OCI-LY7 (cell line): ENCODE measurements around the gene DNMT3A. TPM values are rescaled to one million over a fixed set of nuclear protein-coding genes. Genes with fewer than 3 reads are reported as not detected.

Experiments
- BruUV-seq: library from RNA; stranded (reverse); fragments of 400-500 nt; replicated peaks from 2 replicates; lab custom pipeline; 2021; lab: Mats Ljungman, UMichigan
- CTCF ChIA-PET: fragments of 300-600 bp; sonication (Branson Sonifier 250); formaldehyde crosslinking; loops from one replicate; lab custom pipeline; 2022; ENCODE audit warnings: antibody characterized with exemption; ENCODE audit not compliant: unreplicated experiment; lab: Charles Lee
- POLR2A ChIA-PET: fragments of 300-600 bp; sonication (Branson Sonifier 250); formaldehyde crosslinking; loops from one replicate; lab custom pipeline; 2022; ENCODE audit warnings: antibody characterized with exemption; lab: Charles Lee
- DNase-seq: peaks from one replicate; pipeline ENCODE4 v3.0.0-alpha.2; 2015; ENCODE audit warnings: low spot score
- H2AFZ ChIP-seq: fragments of 200-600 bp; sonication (generic), shearing (Covaris generic); 2 replicates; pipeline ENCODE4 v1.6.1; 2014; ENCODE audit warnings: mild to moderate bottlenecking, antibody characterized with exemption, low read length, moderate library complexity
- H3K27ac ChIP-seq: fragments of 200-600 bp; sonication (generic); 2 replicates; pipeline ENCODE4 v1.5.1; 2014; ENCODE audit warnings: mixed run types, low read depth, mild to moderate bottlenecking, moderate library complexity, low read length, inconsistent platforms; ENCODE audit not compliant: poor library complexity, severe bottlenecking
- H3K36me3 ChIP-seq: fragments of 200-600 bp; sonication (generic); 2 replicates; pipeline ENCODE4 v1.6.1; 2014; ENCODE audit warnings: mild to moderate bottlenecking, antibody characterized with exemption, low read length, moderate library complexity, mixed read lengths; ENCODE audit not compliant: insufficient read depth
- H3K4me1 ChIP-seq: fragments of 200-600 bp; sonication (generic); 2 replicates; pipeline ENCODE4 v1.5.1; 2014; ENCODE audit warnings: mild to moderate bottlenecking, low read length; ENCODE audit not compliant: insufficient read depth, poor library complexity, severe bottlenecking
- H3K4me2 ChIP-seq: fragments of 200-600 bp; sonication (generic); 2 replicates; pipeline ENCODE4 v1.6.1; 2014; ENCODE audit warnings: mild to moderate bottlenecking, low read length
- H3K4me3 ChIP-seq: fragments of 200-600 bp; sonication (generic); 2 replicates; pipeline ENCODE4 v1.5.1; 2014; ENCODE audit warnings: mild to moderate bottlenecking, low read depth, low read length; ENCODE audit not compliant: poor library complexity, severe bottlenecking
- H3K79me2 ChIP-seq: fragments of 200-600 bp; sonication (generic); 2 replicates; pipeline ENCODE4 v1.6.1; 2016; ENCODE audit warnings: low read depth, mild to moderate bottlenecking, low read length, moderate library complexity, mixed read lengths; ENCODE audit not compliant: insufficient read depth
- H3K9me2 ChIP-seq: fragments of 200-600 bp; sonication (generic); 2 replicates; pipeline ENCODE4 v1.6.1; 2016; ENCODE audit warnings: mild to moderate bottlenecking, low read length, mixed read lengths; ENCODE audit not compliant: insufficient read depth
- H3K9me3 ChIP-seq: fragments of 200-600 bp; sonication (generic); 2 replicates; pipeline ENCODE4 v1.6.1; 2014; ENCODE audit warnings: mild to moderate bottlenecking, mixed run types, low read length, mixed read lengths
- H4K20me1 ChIP-seq: fragments of 200-600 bp; sonication (generic); 2 replicates; pipeline ENCODE4 v1.6.1; 2014; ENCODE audit warnings: mild to moderate bottlenecking, antibody characterized with exemption, low read length, moderate library complexity, mixed read lengths; ENCODE audit not compliant: insufficient read depth
- EZH2phosphoT487 ChIP-seq: fragments of 200-600 bp; sonication (generic); IDR thresholded peaks from 2 replicates; pipeline ENCODE4 v1.6.1; 2018; ENCODE audit warnings: low read depth, borderline replicate concordance, mild to moderate bottlenecking, mixed run types, antibody characterized with exemption, low read length, moderate library complexity, mixed read lengths
- intact Hi-C: fragments of 100-400 bp; cut with micrococcal nuclease; formaldehyde crosslinking; loops from one replicate; pipeline ENCODE4 v1.10.0; 2022; ENCODE audit not compliant: unreplicated experiment
- total RNA-seq, 2 experiments: library from RNA; depleted of rRNA in 1 of 2; stranded (reverse); fragments of >200 nt in 1 of 2; shearing (Covaris generic) in 1 of 2; gene quantifications; 2 replicates each; pipeline ENCODE4 v1.2.3, GENCODE V29; 2014 to 2022
- TF ChIP-seq, protein P1 (sequence below): fragments of 200-600 bp; sonication (generic); conservative IDR thresholded peaks from 2 replicates; pipeline ENCODE4 v1.5.1; 2014; ENCODE audit warnings: mild to moderate bottlenecking, antibody characterized with exemption, low read length, moderate library complexity, mixed read lengths

Gene DNMT3A
- total RNA-seq, 2 experiments from 2014 or later: 2.8 to 7.3 TPM

DNA sequence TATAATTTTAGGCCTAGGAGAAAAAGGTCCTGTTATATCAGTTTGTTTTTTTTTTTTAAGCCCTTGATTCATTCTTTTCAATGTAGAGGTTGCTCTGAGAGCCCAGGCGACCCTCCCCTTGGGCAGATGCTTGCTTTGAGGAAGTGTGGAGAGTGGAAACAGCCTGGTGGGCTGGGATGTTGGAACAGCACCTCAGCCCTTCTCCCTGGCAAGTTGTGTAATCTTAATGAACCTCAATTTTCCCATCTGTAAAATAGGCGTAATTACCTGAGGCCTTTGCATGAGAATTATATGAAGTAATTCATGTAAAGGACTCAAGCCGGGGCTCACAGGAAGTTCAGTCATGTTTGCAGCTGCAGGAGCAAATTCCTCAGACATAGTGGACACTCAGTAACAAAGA lies 123.6 kb downstream of the DNMT3A start:
- H3K9me2 ChIP-seq: no peaks in the 10 kb centered on the region
- ChIA-PET POLR2A (interaction anchor here (0.6 kb wide), 1 partner anchor 448 kb away, joined by 4 read pairs; no protein-coding TSS in a partner anchor), CTCF (no interaction called here)
- no peak for TF ChIP-seq EZH2phosphoT487
- TF ChIP-seq, protein P1, sequence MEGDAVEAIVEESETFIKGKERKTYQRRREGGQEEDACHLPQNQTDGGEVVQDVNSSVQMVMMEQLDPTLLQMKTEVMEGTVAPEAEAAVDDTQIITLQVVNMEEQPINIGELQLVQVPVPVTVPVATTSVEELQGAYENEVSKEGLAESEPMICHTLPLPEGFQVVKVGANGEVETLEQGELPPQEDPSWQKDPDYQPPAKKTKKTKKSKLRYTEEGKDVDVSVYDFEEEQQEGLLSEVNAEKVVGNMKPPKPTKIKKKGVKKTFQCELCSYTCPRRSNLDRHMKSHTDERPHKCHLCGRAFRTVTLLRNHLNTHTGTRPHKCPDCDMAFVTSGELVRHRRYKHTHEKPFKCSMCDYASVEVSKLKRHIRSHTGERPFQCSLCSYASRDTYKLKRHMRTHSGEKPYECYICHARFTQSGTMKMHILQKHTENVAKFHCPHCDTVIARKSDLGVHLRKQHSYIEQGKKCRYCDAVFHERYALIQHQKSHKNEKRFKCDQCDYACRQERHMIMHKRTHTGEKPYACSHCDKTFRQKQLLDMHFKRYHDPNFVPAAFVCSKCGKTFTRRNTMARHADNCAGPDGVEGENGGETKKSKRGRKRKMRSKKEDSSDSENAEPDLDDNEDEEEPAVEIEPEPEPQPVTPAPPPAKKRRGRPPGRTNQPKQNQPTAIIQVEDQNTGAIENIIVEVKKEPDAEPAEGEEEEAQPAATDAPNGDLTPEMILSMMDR: no peak
- H2AFZ ChIP-seq: no peak overlapping the region
- no peaks in the 10 kb centered on the region for H3K79me2 ChIP-seq
- intact Hi-C loops: no loop called here
- H4K20me1 ChIP-seq: no peaks in the 10 kb centered on the region
- no peak overlapping the region for H3K27ac ChIP-seq
- BruUV-seq: no TSS peak
- no peaks in the 10 kb centered on the region for H3K4me1 ChIP-seq
- no peak overlapping the region for H3K4me2 ChIP-seq
- H3K4me3 ChIP-seq: no peak overlapping the region
- no peaks in the 10 kb centered on the region for H3K9me3 ChIP-seq
- no peak for DNase-seq
- no peaks in the 10 kb centered on the region for H3K36me3 ChIP-seq

DNA sequence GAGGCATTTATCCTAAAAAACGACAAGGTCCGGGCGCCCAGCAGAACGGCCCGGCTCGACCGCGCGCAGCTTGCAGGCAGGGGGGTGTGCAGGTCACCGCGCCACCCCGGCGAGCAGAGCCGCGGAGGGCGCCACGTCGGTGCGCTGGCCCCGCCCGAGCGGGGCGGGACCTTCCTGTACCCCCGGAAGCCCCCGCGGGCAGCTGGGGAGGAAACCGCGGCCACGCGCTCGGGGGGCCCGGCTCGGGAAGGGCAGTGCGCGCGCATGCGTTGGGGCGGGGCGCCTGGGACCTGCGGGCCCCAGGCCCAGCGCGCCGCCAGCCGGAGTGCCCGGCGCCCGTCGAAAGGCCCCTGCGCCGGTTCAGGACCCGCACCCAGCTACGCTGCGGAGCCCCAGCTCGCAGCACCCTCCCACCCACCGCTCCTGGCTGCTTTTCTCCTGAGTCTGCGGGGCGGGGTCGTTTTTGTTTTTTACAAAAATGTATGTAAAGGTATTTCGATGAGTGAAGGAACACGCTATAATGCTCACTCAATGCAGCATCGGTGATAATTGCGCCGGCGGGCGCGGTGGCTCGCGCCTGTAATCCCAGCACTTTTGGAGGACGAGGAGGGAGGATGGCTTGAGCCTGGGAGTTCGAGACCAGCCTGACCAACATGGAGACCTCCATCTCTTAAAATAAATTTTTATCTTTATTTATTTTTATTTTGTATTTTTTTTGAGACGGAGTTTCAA lies 125.6 kb downstream of the DNMT3A start:
- Histone ChIP-seq H3K9me2 (no peaks in the 10 kb centered on the region), H3K36me3 (no peaks in the 10 kb centered on the region), H2AFZ (no peak overlapping the region), H3K27ac (no peak overlapping the region), H4K20me1 (0 out of 2 replicates have a peak, but pooled peaks cover 3% of the 10 kb centered on the region), H3K4me3 (peak overlapping the region; percentile 44), H3K4me1 (peaks cover under 1% of the 10 kb centered on the region), H3K4me2 (peak overlapping the region; percentile 24; the same call in 1 of the 2 replicates), H3K79me2 (no peaks in the 10 kb centered on the region), H3K9me3 (no peaks in the 10 kb centered on the region)
- no TSS peak for BruUV-seq
- DNase-seq: peak; percentile 41
- POLR2A ChIA-PET: no interaction called here
- intact Hi-C loops: no loop called here
- CTCF ChIA-PET: no interaction called here
- TF ChIP-seq, protein P1: no peak
- no peak for TF ChIP-seq EZH2phosphoT487

GRCh38 chr2:25215232-25215631 lies 126.5 kb downstream of the DNMT3A start:
- intact Hi-C loops: no loop called here
- DNase-seq: no peak
- ChIA-PET CTCF (no interaction called here), POLR2A (no interaction called here)
- no peaks in the 10 kb centered on the region for H3K9me2 ChIP-seq
- H3K4me2 ChIP-seq: no peak overlapping the region
- BruUV-seq: no TSS peak
- no peak overlapping the region for H3K27ac ChIP-seq
- H3K4me1 ChIP-seq: peaks cover 6% of the 10 kb centered on the region
- no peaks in the 10 kb centered on the region for H3K36me3 ChIP-seq
- H2AFZ ChIP-seq: no peak overlapping the region
- no peak overlapping the region for H3K4me3 ChIP-seq
- no peaks in the 10 kb centered on the region for H3K79me2 ChIP-seq
- no peaks in the 10 kb centered on the region for H3K9me3 ChIP-seq
- H4K20me1 ChIP-seq: 0 out of 2 replicates have a peak, but pooled peaks cover 3% of the 10 kb centered on the region
- TF ChIP-seq, protein P1: no peak
- no peak for TF ChIP-seq EZH2phosphoT487
